GM19467 (cell line): ENCODE measurements around the gene MTX1.
"Not testable (repeated sequence)": the region's sequence is repeated elsewhere in the genome, so short reads cannot be mapped to it uniquely, and the experiment has no call there.

Source experiments
- ATAC-seq: cut with Tn5 transposase; IDR thresholded peaks from one replicate; pipeline ENCODE4 v1.9.1; 2021; ENCODE audit warnings: mild to moderate bottlenecking, moderate library complexity; ENCODE audit not compliant: unreplicated experiment

Gene MTX1

GRCh38 chr1:155231302-155231701, 22.8 kb downstream of the MTX1 start:
- ATAC-seq, result not testable (repeated sequence)

- ATAC-seq, result not testable (repeated sequence)
Observed at GRCh38 chr1:155232001-155232978, 23.8 kb downstream of the MTX1 start.

GRCh38 chr1:155233502-155233901, 25.0 kb downstream of the MTX1 start:
- ATAC-seq, result not testable (repeated sequence)

- not testable (repeated sequence) for ATAC-seq
Observed at GRCh38 chr1:155235375-155235774, 26.9 kb downstream of the MTX1 start.

- no peak for ATAC-seq
Observed at GRCh38 chr1:155236451-155236850, 28.0 kb downstream of the MTX1 start.

- ATAC-seq, result no peak
Observed at GRCh38 chr1:155241069-155241679, 32.7 kb downstream of the MTX1 start.

GRCh38 chr1:155241841-155242264, 33.4 kb downstream of the MTX1 start:
- no peak for ATAC-seq

- no peak for ATAC-seq
Observed at GRCh38 chr1:155242805-155243358, 34.4 kb downstream of the MTX1 start.

GRCh38 chr1:155244368-155245162, 36.1 kb downstream of the MTX1 start:
- ATAC-seq, result peak; percentile 74

GRCh38 chr1:155245163-155245524, 36.6 kb downstream of the MTX1 start:
- no peak for ATAC-seq

- not testable (repeated sequence) for ATAC-seq
Observed at GRCh38 chr1:155246796-155247195, 38.3 kb downstream of the MTX1 start.

GRCh38 chr1:155247667-155248553, 39.4 kb downstream of the MTX1 start:
- no peak for ATAC-seq

- peak; percentile 16 for ATAC-seq
Observed at GRCh38 chr1:155250246-155250632, 41.7 kb downstream of the MTX1 start.

- peak; percentile 72 for ATAC-seq
Observed at GRCh38 chr1:155250633-155251449, 42.3 kb downstream of the MTX1 start.

- no peak for ATAC-seq
Observed at GRCh38 chr1:155251566-155251965, 43.1 kb downstream of the MTX1 start.

GRCh38 chr1:155253208-155253607, 44.7 kb downstream of the MTX1 start:
- ATAC-seq, result no peak

GRCh38 chr1:155253797-155254196, 45.3 kb downstream of the MTX1 start:
- no peak for ATAC-seq

- ATAC-seq, result no peak
Observed at GRCh38 chr1:155254228-155254713, 45.8 kb downstream of the MTX1 start.

GRCh38 chr1:155254714-155255242, 46.3 kb downstream of the MTX1 start:
- ATAC-seq, result no peak
